GM12875 (cell line): Measurements from ENCODE around the gene RPRD1A.

Experiments
- H3K4me3 ChIP-seq: one replicate; pipeline ENCODE4 v1.5.1; 2011; ENCODE audit warnings: low read depth, low read length, control low read depth
- TF ChIP-seq, protein P1 (sequence below): IDR thresholded peaks from 2 replicates; pipeline ENCODE4 v1.5.1; 2011; ENCODE audit warnings: low read depth, mild to moderate bottlenecking, control low read depth, inconsistent platforms, low read length, moderate library complexity, borderline replicate concordance; ENCODE audit not compliant: insufficient read depth

Gene RPRD1A

DNA sequence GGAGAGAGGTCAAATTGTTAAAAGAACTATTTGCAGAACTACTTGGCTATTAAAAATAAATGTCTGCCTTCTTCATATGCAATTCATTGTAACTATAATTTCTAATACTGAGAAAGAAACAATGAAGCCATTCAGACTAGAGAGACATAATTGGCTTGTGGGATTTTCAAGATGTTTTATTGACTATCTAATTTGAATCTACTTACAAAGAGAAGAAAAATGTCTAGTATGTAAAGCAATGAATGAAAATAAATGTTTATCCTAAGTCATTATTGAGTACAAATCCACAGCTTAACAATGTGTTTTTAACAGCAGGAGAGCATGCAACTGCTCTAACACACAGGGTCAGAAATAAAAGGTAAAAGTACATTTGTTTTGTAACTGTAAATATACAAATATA lies 75.7 kb downstream of the RPRD1A start:
- H3K4me3 ChIP-seq, result no peak overlapping the region
- TF ChIP-seq, protein P1, sequence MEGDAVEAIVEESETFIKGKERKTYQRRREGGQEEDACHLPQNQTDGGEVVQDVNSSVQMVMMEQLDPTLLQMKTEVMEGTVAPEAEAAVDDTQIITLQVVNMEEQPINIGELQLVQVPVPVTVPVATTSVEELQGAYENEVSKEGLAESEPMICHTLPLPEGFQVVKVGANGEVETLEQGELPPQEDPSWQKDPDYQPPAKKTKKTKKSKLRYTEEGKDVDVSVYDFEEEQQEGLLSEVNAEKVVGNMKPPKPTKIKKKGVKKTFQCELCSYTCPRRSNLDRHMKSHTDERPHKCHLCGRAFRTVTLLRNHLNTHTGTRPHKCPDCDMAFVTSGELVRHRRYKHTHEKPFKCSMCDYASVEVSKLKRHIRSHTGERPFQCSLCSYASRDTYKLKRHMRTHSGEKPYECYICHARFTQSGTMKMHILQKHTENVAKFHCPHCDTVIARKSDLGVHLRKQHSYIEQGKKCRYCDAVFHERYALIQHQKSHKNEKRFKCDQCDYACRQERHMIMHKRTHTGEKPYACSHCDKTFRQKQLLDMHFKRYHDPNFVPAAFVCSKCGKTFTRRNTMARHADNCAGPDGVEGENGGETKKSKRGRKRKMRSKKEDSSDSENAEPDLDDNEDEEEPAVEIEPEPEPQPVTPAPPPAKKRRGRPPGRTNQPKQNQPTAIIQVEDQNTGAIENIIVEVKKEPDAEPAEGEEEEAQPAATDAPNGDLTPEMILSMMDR, result no peak

DNA sequence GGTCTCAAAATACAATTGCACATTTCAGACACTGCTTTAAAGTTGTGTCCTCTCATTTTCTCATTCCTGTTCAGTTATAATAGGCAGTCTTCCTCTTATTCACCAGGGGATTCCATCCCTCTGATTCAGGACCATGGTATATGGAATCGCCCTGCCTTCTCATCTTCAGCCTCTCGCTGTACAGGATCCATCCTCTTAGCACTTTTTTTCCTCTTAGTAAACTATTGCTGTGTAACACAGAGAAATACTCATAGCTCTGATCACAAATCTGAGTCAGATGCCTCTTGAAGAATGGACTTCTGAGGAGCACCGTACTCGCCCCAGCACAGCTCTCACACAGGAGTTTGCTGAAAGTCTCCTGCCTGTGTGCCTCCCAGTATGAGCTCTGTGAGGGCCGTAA lies 83.5 kb downstream of the RPRD1A start:
- TF ChIP-seq, protein P1, result no peak
- no peak overlapping the region for H3K4me3 ChIP-seq

DNA sequence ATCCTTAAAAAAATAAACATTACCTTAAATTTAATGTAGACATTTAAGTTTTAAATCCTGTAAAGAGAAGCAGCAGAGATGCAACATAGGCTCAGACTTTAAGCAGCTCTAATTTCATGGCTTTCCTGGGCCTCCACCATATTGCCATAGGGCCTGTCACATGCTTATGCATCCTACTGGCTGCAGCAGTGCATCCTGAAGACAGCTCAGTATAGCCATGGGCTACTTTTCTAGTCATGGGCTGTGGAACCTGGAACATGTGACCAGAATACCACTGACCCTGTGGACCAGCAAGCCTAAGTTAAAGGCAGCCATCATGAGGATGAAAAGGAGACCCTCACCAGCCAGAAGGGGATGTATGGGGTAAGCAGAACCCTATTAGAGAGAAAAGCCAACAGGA lies 84.2 kb downstream of the RPRD1A start:
- TF ChIP-seq, protein P1, result no peak
- no peak overlapping the region for H3K4me3 ChIP-seq

DNA sequence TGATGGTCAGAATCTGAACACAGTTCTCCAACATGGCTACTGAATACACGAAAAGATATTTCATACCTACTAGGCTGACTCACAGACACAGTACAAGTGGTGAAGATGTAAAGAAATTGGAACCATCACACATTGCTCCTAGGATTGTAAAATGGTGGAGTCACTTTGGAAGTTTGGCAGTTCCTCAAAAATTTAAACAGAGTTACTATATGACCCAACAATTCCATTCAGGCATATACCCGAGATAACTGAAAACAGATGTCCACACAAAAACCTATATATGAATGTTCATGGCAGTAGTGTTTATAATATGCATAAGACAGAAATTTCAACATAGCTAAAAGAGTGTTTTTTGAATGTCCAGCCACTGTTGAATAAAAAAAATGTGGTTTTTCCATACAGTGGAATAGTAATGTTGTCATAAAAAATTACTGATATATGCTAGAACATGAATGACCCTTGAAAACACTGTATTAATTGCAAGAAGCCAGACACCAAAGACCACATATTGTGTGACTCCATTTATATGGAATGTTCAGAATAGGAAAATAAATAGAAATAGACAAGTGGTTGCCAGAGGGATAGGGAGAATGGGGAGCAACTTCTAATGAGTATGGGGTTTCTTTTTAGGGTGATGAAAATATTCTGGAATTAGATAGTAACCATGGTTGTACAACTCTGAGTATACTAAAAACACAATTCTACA lies 84.8 kb downstream of the RPRD1A start:
- H3K4me3 ChIP-seq, result no peak overlapping the region
- TF ChIP-seq, protein P1, result no peak

DNA sequence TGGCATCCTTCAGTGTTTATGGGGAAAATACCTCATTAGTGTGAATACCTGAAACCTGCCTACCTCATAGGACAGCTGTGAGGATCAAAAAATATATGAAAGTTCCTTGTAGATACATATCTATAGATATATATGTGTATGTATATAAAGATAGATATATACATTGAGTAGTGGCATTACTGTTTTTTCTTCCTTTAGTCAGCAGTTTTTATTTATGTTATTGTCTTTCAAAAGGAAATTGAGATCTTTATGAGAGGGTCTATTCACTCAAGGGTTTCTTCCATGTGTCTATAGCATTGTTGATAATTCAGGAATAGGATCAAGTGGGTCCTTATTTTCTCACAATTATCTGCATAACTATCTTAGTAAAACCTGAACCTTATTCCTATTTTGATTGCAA lies 88.2 kb downstream of the RPRD1A start:
- TF ChIP-seq, protein P1, result no peak

DNA sequence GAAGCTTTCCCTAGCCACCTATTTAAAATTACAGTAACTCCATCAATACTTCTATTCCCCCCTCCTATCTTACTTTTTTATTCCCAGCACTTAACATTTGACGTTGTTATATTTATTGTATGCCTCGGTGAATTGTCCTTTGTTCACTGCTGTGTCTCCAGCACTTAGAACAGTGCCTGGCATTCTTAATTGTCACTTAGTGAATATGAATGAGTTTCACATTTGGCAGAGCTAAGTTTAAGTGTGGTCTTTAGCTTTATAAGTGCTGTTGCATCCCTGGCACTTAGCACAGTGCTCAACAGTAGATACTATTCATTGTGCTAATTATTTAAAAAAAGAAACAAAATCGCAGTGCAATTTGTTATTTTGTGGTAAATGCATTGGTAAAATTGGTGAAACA lies 93.2 kb downstream of the RPRD1A start:
- no peak overlapping the region for H3K4me3 ChIP-seq
- TF ChIP-seq, protein P1, result no peak

More for the DNA sequence above, 88.2 kb downstream of the RPRD1A start:
- no peak overlapping the region for H3K4me3 ChIP-seq

DNA sequence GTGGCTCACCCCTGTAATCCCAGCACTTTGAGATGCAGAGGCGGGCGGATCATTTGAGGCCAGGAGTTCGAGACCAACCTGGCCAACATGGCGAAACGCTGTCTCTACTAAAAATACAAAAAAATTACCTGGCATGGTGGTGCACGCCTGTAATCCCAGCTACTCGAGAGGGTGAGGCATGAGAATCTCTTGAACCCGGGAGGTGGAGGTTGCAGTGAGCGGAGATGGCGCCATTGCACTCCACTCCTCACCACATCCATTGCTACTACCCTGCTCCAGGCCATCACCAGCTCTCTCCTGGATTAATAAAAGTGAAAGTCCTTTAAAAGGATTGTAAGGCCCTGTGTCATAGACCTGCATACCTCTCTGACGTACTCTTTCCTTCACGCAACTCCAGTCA lies 93.7 kb downstream of the RPRD1A start:
- TF ChIP-seq, protein P1, result no peak
- H3K4me3 ChIP-seq, result no peak overlapping the region
